ENCODE measurements around the gene SLC44A1.

SLC44A1 gene

DNA sequence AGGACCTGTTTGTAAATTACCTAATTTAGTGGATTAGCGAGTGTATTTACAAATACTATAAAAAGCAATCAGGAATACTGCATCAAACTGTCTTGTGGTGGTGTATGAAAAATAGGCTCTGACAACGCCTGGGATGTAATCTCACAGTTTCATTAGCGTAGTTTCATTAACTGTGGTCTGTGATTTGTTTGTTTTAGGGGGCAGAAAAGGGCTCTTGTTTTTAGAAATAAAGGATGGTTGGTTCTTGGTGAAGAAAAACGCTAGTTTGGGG lies 1.4 kb downstream of the SLC44A1 start:
- TF ChIP-seq, protein P1, sequence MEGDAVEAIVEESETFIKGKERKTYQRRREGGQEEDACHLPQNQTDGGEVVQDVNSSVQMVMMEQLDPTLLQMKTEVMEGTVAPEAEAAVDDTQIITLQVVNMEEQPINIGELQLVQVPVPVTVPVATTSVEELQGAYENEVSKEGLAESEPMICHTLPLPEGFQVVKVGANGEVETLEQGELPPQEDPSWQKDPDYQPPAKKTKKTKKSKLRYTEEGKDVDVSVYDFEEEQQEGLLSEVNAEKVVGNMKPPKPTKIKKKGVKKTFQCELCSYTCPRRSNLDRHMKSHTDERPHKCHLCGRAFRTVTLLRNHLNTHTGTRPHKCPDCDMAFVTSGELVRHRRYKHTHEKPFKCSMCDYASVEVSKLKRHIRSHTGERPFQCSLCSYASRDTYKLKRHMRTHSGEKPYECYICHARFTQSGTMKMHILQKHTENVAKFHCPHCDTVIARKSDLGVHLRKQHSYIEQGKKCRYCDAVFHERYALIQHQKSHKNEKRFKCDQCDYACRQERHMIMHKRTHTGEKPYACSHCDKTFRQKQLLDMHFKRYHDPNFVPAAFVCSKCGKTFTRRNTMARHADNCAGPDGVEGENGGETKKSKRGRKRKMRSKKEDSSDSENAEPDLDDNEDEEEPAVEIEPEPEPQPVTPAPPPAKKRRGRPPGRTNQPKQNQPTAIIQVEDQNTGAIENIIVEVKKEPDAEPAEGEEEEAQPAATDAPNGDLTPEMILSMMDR (IDR thresholded peaks at IDR 0.05; ENCODE audit: borderline replicate concordance, control extremely low read depth, extremely low read depth, insufficient read depth, missing control alignments): no peak
- in situ Hi-C loops (cut with MboI; ENCODE audit: low sequenced_read_pairs, unreplicated experiment): no loop called here
- DNase-seq (ENCODE audit: low spot score): no peak

DNA sequence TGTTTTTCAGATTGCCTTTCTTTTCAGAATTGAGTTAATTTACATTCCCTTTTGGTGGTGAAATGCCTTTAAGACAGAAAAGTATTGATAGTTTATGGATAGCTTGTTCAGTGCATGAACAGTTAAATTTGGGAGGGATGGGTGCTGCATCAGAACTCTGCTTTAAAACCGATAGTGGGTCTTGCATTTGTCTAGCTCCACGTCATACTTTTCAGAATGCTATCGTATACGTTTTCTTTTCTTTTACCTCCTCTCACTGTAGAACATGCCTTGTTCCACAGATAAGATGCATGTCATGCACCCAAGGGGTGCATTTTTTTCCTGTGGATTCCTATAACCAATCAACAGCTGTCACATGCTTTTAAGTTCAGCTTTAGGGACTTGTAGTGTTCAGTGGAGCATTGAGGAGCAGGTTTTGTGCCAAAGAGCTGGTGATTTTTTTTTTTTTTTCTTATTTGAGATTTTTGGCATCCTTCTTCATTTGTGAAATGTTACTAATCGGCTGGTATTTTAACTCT lies 2.3 kb downstream of the SLC44A1 start:
- TF ChIP-seq, protein P1 (IDR thresholded peaks at IDR 0.05; ENCODE audit: borderline replicate concordance, control extremely low read depth, extremely low read depth, insufficient read depth, missing control alignments): no peak
- in situ Hi-C loops (cut with MboI; ENCODE audit: low sequenced_read_pairs, unreplicated experiment): no loop called here
- DNase-seq (ENCODE audit: low spot score): no peak

DNA sequence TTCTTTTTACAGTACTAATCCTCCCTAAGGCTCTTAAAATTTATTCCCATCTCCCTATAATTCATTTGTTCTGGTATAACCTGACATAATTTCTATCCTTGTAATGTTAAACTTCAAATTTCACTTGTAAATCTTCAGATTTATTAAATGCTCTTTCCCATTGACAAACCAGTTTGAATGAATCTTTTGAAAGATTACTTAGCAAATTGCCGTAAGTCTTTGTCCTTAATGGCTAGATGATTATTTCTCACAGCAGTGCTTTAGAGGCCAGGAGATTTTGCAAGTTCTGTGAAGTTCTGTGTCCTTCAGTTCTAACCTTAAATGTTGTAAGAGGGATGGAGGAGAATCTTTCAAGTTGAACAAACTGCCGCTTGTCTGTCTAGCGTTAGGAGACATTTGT lies 4.2 kb downstream of the SLC44A1 start:
- in situ Hi-C loops (cut with MboI; ENCODE audit: low sequenced_read_pairs, unreplicated experiment): no loop called here
- TF ChIP-seq, protein P1 (IDR thresholded peaks at IDR 0.05; ENCODE audit: borderline replicate concordance, control extremely low read depth, extremely low read depth, insufficient read depth, missing control alignments): no peak
- DNase-seq (ENCODE audit: low spot score): no peak

DNA sequence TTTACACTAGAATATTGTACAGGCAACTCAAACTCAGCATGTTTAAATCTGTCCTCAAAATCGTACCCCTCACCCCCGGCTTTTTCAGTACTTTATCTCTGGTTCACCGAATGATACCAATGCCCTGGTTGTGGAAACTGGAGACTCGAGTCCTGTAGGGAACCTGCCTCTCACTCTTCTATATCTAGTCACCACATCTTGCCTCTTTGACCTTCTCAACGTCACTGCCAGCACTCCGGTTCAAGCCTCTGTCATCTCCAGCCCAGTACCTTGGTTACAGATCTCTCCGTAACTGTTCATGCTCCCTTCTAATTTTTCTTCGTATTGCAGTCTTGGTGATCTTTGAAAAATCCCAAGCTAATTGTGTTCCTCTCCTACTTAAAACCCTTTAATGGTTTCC lies 6.7 kb downstream of the SLC44A1 start:
- TF ChIP-seq, protein P1 (IDR thresholded peaks at IDR 0.05; ENCODE audit: borderline replicate concordance, control extremely low read depth, extremely low read depth, insufficient read depth, missing control alignments): no peak
- in situ Hi-C loops (cut with MboI; ENCODE audit: low sequenced_read_pairs, unreplicated experiment): no loop called here
- DNase-seq (ENCODE audit: low spot score): no peak

DNA sequence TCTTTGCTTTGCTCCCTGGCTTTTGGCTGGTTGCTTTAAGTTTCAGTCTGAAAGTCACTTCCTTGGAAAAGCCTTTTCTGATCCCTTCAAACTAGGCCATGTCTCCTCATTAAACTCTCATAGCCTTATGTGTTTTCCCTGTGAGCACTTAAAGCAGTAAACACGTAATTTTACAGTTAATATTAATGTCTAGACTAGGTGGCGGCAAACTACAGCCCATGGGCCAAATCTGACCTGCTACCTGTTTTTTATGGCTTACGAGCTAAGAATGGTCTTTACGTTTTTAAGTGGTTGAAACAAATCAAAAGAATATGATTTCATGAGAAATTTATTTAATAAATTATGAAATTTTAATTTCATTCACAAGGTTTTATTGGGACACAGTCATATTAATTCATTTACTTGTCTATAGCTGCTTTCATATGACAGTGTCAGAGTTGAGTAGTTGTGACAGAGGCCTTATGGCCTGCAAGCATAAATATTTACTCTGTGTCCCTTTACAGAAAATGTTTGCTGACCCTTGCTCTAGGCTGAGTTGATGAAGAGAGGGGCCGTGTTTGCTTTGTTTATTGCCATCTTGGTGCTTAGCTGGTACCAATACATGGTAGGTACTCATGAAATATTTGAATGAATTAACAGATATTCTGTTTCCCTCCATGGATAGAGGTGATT lies 7.4 kb downstream of the SLC44A1 start:
- in situ Hi-C loops (cut with MboI; ENCODE audit: low sequenced_read_pairs, unreplicated experiment): no loop called here
- TF ChIP-seq, protein P1 (IDR thresholded peaks at IDR 0.05; ENCODE audit: borderline replicate concordance, control extremely low read depth, extremely low read depth, insufficient read depth, missing control alignments): no peak
- DNase-seq (ENCODE audit: low spot score): no peak

DNA sequence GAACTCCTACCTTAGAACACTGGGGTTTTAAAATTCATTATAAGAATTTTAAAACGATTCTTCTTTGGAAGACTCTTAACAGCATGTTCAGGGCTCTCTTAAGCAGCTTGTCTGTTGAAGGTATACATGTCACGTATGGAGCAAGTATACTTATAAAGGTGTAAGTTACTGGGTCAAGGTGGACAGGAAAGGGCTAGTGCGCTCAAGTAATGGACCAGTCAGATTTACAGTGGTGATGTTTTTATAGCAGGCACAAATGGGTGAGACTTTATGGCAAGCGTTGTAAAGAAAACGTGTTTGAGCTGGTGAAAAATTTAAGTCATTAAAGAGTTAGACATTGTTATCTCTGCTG lies 7.9 kb downstream of the SLC44A1 start:
- TF ChIP-seq, protein P1 (IDR thresholded peaks at IDR 0.05; ENCODE audit: borderline replicate concordance, control extremely low read depth, extremely low read depth, insufficient read depth, missing control alignments): no peak
- no peak for DNase-seq (ENCODE audit: low spot score)
- in situ Hi-C loops (cut with MboI; ENCODE audit: low sequenced_read_pairs, unreplicated experiment): no loop called here

Measured in GM13976 (cell line).